Transverse colon (tissue), 4 donors: Measurements from ENCODE around the gene ENPP3. TPM values are rescaled to one million over a fixed set of nuclear protein-coding genes. Genes with fewer than 3 reads are reported as not detected.

Experiments used
- DNase-seq: peaks from one replicate; pipeline ENCODE4 v3.0.0-alpha.2; 2019
- H3K27ac ChIP-seq, 4 donors: fragments of 200-600 bp; sonication (generic); 2 replicates each; pipeline ENCODE4 v1.5.1; 2016 to 2018; ENCODE audit warnings: inconsistent platforms in 4 of 4
- H3K27me3 ChIP-seq: fragments of 200-600 bp; sonication (generic); 2 replicates; pipeline ENCODE4 v1.5.1; 2017; ENCODE audit warnings: inconsistent platforms
- H3K36me3 ChIP-seq, 4 donors: fragments of 200-600 bp; sonication (generic); 2 replicates each; pipeline ENCODE4 v1.5.1; 2017 to 2019; ENCODE audit warnings: inconsistent platforms in 4 of 4
- H3K4me1 ChIP-seq, 4 donors: fragments of 200-600 bp; sonication (generic); 2 replicates each; pipeline ENCODE4 v1.5.1; 2017 to 2020; ENCODE audit warnings: inconsistent platforms in 4 of 4
- H3K4me3 ChIP-seq, 4 donors: fragments of 200-600 bp; sonication (generic); 1 replicate in 1 of 4; 2 replicates in 3 of 4; pipeline versions ENCODE4 v1.5.1 to v1.6.1; 2017 to 2019; ENCODE audit warnings: inconsistent platforms in 4 of 4
- H3K9me3 ChIP-seq, 2 donors: fragments of 200-600 bp; sonication (generic); 2 replicates each; pipeline ENCODE4 v1.5.1; 2017 to 2019; ENCODE audit warnings: inconsistent platforms in 2 of 2
- CTCF ChIP-seq, 5 experiments: fragments of 200-600 bp in 3 of 5; fragments of 450-650 bp in 2 of 5; sonication (generic) in 3 of 5; IDR thresholded peaks; 1 replicate in 2 of 5; 2 replicates in 3 of 5; pipeline ENCODE4 v1.5.1; 2016 to 2017; ENCODE audit warnings: antibody characterized with exemption in 5 of 5, inconsistent platforms in 3 of 5, mild to moderate bottlenecking in 2 of 5, moderate library complexity in 1 of 5
- EP300 ChIP-seq: sonication (generic); formaldehyde crosslinking; IDR thresholded peaks from one replicate; pipeline ENCODE4 v1.6.1; 2017; ENCODE audit warnings: antibody characterized with exemption, low read depth
- POLR2A ChIP-seq: fragments of 450-650 bp; IDR thresholded peaks from one replicate; pipeline ENCODE4 v1.6.1; 2016; ENCODE audit warnings: antibody characterized with exemption, mild to moderate bottlenecking, moderate library complexity
- POLR2AphosphoS5 ChIP-seq, 3 donors: sonication (generic); formaldehyde crosslinking; IDR thresholded peaks; one replicate each; pipeline ENCODE4 v1.6.1; 2016; ENCODE audit warnings: antibody characterized with exemption in 3 of 3
- WGBS, 2 donors: methylation state at CpG; one replicate each; pipeline ENCODE4 v1.1.5; 2018; ENCODE audit warnings: low coverage in 1 of 2; 5-methylcytosine and 5-hydroxymethylcytosine counted together
- in situ Hi-C, 4 donors: fragments of 200-750 bp; cut with MboI; loops; one replicate each; pipeline versions ENCODE4 v1.15.0 to v1.15.1; 2017; ENCODE audit warnings: low sequenced_read_pairs in 3 of 4, low pct_ligation_motif_present in 1 of 4, low pct_unique_long_range_greater_than_20kb in 1 of 4
- intact Hi-C: fragments of 100-400 bp; cut with DNase I; formaldehyde crosslinking; loops from one replicate; pipeline ENCODE4 v1.15.1; 2023; ENCODE audit warnings: low total_unique reads
- total RNA-seq, 4 donors: library from RNA; depleted of rRNA; stranded (reverse); fragments of >200 nt; gene quantifications; one replicate each; pipeline ENCODE4 v1.1.0, GENCODE V29; 2016

ENPP3 gene
- total RNA-seq, 4 donors from 2014 or later: 4.6 to 28.1 (median 20.6) TPM

GRCh38 chr6:131781687-131782086, 144.6 kb downstream of the ENPP3 start:
- H3K4me3 ChIP-seq: no peak overlapping the region
- no peaks in the 10 kb centered on the region for H3K36me3 ChIP-seq
- no peak for TF ChIP-seq POLR2AphosphoS5 (IDR thresholded peaks at IDR 0.05)
- no peak for TF ChIP-seq CTCF (IDR thresholded peaks at IDR 0.05)
- TF ChIP-seq POLR2A: no peak
- no peak for TF ChIP-seq EP300
- in situ Hi-C loops: loop anchor here in 2 of 4 donors (10.0 kb wide), 1 partner anchor 133 kb away; no protein-coding TSS in a partner anchor
- no peaks in the 10 kb centered on the region for H3K9me3 ChIP-seq
- H3K27ac ChIP-seq: no peak overlapping the region
- H3K27me3 ChIP-seq: no peaks in the 10 kb centered on the region
- DNase-seq: no peak
- WGBS, 2 donors: 62 to 82% methylated on average over 3 of the region's 3 CpGs
- intact Hi-C loops: no loop called here
- H3K4me1 ChIP-seq: peaks cover 0 to 4% (median 0%) of the 10 kb centered on the region in 4 donors

GRCh38 chr6:131782764-131783163, 145.7 kb downstream of the ENPP3 start:
- in situ Hi-C loops (loop anchor here in 2 of 4 donors (10.0 kb wide), 1 partner anchor 132 kb away; no protein-coding TSS in a partner anchor), intact Hi-C loops (no loop called here)
- Histone ChIP-seq H3K9me3 (no peaks in the 10 kb centered on the region), H3K4me3 (no peak overlapping the region), H3K27me3 (no peaks in the 10 kb centered on the region), H3K27ac (no peak overlapping the region), H3K36me3 (no peaks in the 10 kb centered on the region), H3K4me1 (no peaks in the 10 kb centered on the region)
- WGBS, 2 donors: 64 to 83% methylated on average over 1 of the region's 1 CpG
- DNase-seq: peak; percentile 26
- TF ChIP-seq EP300: no peak
- TF ChIP-seq CTCF (IDR thresholded peaks at IDR 0.05): peak; percentile 6 to 47 (median 32)

GRCh38 chr6:131784561-131784960, 147.5 kb downstream of the ENPP3 start:
- H3K27ac ChIP-seq: no peak overlapping the region
- H3K4me3 ChIP-seq: no peak overlapping the region
- WGBS, 2 donors: 72% methylated on average over 1 of the region's 1 CpG; no CpG with 5 or more reads in 1 of the 2 donors
- H3K27me3 ChIP-seq: no peaks in the 10 kb centered on the region
- no peaks in the 10 kb centered on the region for H3K9me3 ChIP-seq
- H3K36me3 ChIP-seq: no peaks in the 10 kb centered on the region
- intact Hi-C loops (no loop called here), in situ Hi-C loops (loop anchor here in 2 of 4 donors (10.0 kb wide), 1 partner anchor 130 kb away; no protein-coding TSS in a partner anchor)
- no peaks in the 10 kb centered on the region for H3K4me1 ChIP-seq
- no peak for DNase-seq
- TF ChIP-seq EP300: no peak
- TF ChIP-seq POLR2AphosphoS5 (IDR thresholded peaks at IDR 0.05): no peak
- no peak for TF ChIP-seq POLR2A
- no peak for TF ChIP-seq CTCF (IDR thresholded peaks at IDR 0.05)

GRCh38 chr6:131787079-131787478, 150.0 kb downstream of the ENPP3 start:
- intact Hi-C loops: no loop called here
- Histone ChIP-seq H3K4me3 (no peak overlapping the region), H3K27me3 (no peaks in the 10 kb centered on the region), H3K4me1 (no peaks in the 10 kb centered on the region), H3K36me3 (no peaks in the 10 kb centered on the region), H3K9me3 (no peaks in the 10 kb centered on the region), H3K27ac (no peak overlapping the region)
- no peak for DNase-seq
- in situ Hi-C loops: loop anchor here in 2 of 4 donors (10.0 kb wide), 1 partner anchor 128 kb away; no protein-coding TSS in a partner anchor
- no peak for TF ChIP-seq CTCF (IDR thresholded peaks at IDR 0.05)
- no peak for TF ChIP-seq POLR2A
- TF ChIP-seq POLR2AphosphoS5 (IDR thresholded peaks at IDR 0.05): no peak
- TF ChIP-seq EP300: no peak
